Psoas muscle (tissue), 8 donors: Measurements from ENCODE around the gene PPP1R15B. TPM values are rescaled to one million over a fixed set of nuclear protein-coding genes. Genes with fewer than 3 reads are reported as not detected.

Experiments used
- ATAC-seq, 4 donors: fragments of 200-7000 bp; cut with Tn5 transposase; one replicate each; pipeline ENCODE4 v1.9.1; 2020; ENCODE audit warnings: moderate library complexity in 3 of 4, mild to moderate bottlenecking in 2 of 4
- DNase-seq, 2 donors: peaks; one replicate each; pipeline ENCODE4 v3.0.0-alpha.2; 2020
- H3K27ac ChIP-seq: fragments of 200-600 bp; one replicate; pipeline ENCODE4 v1.8.0; 2022
- H3K27me3 ChIP-seq, 3 donors: fragments of 200-600 bp in 1 of 3; one replicate each; pipeline versions ENCODE4 v1.6.1 to v1.8.0; 2013 to 2022; ENCODE audit warnings: low read length in 2 of 3, mild to moderate bottlenecking in 2 of 3, moderate library complexity in 1 of 3; ENCODE audit not compliant: insufficient read depth in 3 of 3
- H3K36me3 ChIP-seq, 2 donors: fragments of 200-600 bp in 1 of 2; one replicate each; pipeline versions ENCODE4 v1.6.1 to v1.8.0; 2013 to 2022; ENCODE audit warnings: low read depth in 1 of 2, mild to moderate bottlenecking in 1 of 2, moderate library complexity in 1 of 2; ENCODE audit not compliant: insufficient read depth in 1 of 2
- H3K4me1 ChIP-seq: fragments of 200-600 bp; one replicate; pipeline ENCODE4 v1.8.0; 2022
- H3K4me3 ChIP-seq: fragments of 200-600 bp; one replicate; pipeline ENCODE4 v1.8.0; 2022; ENCODE audit warnings: mild to moderate bottlenecking
- H3K9me3 ChIP-seq: fragments of 200-600 bp; one replicate; pipeline ENCODE4 v1.8.0; 2022
- whole genome bisulfite sequencing, 3 donors: extraction: QIAGEN DNeasy Blood & Tissue Kit; methylation state at CpG; one replicate each; pipeline versions ENCODE4 v1.1.6 to v1.1.7; 2013; 5-methylcytosine and 5-hydroxymethylcytosine counted together
- intact Hi-C, 2 donors: fragments of 100-400 bp; cut with DNase I; formaldehyde crosslinking; loops; one replicate each; pipeline versions ENCODE4 v1.11.0 to v1.14.2; 2022
- polyA plus RNA-seq, 3 donors: library from polyadenylated mRNA; stranded (reverse); fragments of 200-250 nt; gene quantifications; one replicate each; pipeline ENCODE4 v1.2.3, GENCODE V29; 2013
- total RNA-seq, 4 donors: library from RNA; stranded (reverse); fragmentation: NEBNext Ultra II Directional in 2 of 4; extraction: Animal tissue kit (Norgen Biotek cat#: 25700) in 2 of 4; gene quantifications; one replicate each; pipeline versions ENCODE4 v1.2.1 to v1.2.4, GENCODE V29; 2021 to 2023
- TF ChIP-seq, protein P1 (sequence below): fragments of 200-600 bp; IDR thresholded peaks from one replicate; pipeline ENCODE4 v1.8.0; 2022; ENCODE audit warnings: antibody characterized with exemption
- donor health status: healthy with polysubstance abuse.
- donor health status: DM: no; HTN: no; CAD: no; lungs with moderate emphysema.
- donor health status: Bipolar disorder and iron deficiency.
- donor health status: healthy.
- donor health status: DM: yes; HTN: yes; CAD: no.
- donor health status: DM: no; HTN: no; CAD: no.
- donor health status: DM: no; HTN: no; CAD: no.
- donor health status: DM: yes; HTN: yes; CAD: no.

PPP1R15B gene
- total and polyA plus RNA-seq, 7 donors, result 12.2 to 35.2 (median 19.3) TPM

DNA sequence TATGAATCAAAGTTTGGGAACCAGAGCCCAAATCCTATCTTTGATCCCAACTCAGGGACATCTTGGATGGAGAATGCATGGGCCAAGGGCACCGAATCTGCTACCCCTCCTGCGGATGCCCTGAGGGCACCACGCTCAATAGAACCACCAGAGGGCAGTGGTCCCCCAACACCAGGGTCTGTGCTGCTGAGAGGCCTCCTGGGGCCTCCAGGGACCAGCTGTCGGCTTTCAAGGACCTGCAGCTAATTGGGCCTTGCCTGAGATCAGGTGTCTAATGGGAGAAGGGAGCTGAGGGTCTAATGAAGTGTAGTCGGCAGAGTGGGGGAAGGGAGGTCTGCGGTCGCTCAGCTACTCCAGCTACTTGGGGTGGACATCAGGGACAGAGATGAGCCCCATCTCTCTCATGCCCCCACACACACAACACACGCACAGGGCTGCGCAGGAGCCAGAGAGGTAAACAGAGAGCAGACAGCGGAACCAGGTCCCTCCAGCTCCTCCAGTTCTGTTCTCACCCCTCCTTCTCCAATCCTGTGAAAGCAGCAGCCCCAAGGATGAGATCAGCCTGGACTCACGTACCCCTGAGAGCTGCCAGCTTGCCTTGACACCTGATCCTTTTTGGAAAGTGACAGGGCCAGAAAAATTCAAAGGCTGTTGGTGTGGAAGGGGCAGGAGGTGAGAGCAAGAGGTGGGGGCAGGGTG lies 34.9 kb upstream of the PPP1R15B start:
- peak overlapping the region; percentile 16 for H3K4me3 ChIP-seq
- TF ChIP-seq, protein P1, sequence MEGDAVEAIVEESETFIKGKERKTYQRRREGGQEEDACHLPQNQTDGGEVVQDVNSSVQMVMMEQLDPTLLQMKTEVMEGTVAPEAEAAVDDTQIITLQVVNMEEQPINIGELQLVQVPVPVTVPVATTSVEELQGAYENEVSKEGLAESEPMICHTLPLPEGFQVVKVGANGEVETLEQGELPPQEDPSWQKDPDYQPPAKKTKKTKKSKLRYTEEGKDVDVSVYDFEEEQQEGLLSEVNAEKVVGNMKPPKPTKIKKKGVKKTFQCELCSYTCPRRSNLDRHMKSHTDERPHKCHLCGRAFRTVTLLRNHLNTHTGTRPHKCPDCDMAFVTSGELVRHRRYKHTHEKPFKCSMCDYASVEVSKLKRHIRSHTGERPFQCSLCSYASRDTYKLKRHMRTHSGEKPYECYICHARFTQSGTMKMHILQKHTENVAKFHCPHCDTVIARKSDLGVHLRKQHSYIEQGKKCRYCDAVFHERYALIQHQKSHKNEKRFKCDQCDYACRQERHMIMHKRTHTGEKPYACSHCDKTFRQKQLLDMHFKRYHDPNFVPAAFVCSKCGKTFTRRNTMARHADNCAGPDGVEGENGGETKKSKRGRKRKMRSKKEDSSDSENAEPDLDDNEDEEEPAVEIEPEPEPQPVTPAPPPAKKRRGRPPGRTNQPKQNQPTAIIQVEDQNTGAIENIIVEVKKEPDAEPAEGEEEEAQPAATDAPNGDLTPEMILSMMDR, result peak; percentile 91
- no peaks in the 10 kb centered on the region for H3K9me3 ChIP-seq
- ATAC-seq (peak; percentile 68 to 84 (median 76)), DNase-seq (peak; percentile 75 to 89)
- WGBS, 3 donors, result 15 to 20% (median 18%) methylated on average over 11 of the region's 11 CpGs
- H3K27me3 ChIP-seq, result no peaks in the 10 kb centered on the region
- intact Hi-C loops, result loop anchor here (1.0 to 10.0 kb wide), 4 partner anchors 48 to 358 kb away; partner anchors contain the start of gene PIK3C2B (in 1 of the 2)
- H3K36me3 ChIP-seq, result peaks cover 6 to 65% of the 10 kb centered on the region in 2 donors
- peaks cover 71% of the 10 kb centered on the region for H3K4me1 ChIP-seq
- peak overlapping the region; percentile 66 for H3K27ac ChIP-seq

DNA sequence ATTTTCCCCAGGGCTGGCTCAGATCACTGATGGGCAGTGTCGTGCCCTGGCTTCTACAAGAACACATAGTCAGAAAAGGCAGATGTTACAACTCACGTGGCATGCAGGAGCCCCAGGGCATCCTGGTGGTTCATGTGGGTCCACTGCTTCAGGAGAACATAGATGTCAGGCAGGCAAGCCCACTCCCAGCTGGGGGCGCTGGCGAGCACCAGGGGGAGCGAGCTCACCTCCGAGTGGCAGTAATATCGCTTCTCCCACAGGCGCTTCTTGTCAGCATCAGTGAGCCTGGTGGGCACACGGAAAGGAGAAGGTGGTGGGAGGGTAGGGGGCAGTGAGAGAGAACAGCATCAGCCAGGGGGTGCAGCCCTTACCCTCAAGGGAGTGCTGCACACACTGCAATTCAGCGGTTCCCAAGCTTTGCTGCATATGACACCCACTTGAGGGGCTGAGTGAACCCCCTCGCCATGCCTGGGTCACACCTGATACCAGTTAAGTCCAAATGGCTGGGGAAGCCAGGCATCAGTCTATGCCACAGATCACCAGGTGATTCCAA lies 34.3 kb upstream of the PPP1R15B start:
- Histone ChIP-seq H3K27ac (peak overlapping the region; percentile 66), H3K36me3 (peaks cover 6 to 72% of the 10 kb centered on the region in 2 donors), H3K27me3 (no peaks in the 10 kb centered on the region), H3K4me1 (peaks cover 71% of the 10 kb centered on the region), H3K9me3 (no peaks in the 10 kb centered on the region), H3K4me3 (peak overlapping the region; percentile 16)
- DNase-seq (peak in 1 of 2 donors; percentile 75), ATAC-seq (peak in 1 of 4 donors; percentile 11)
- 45 to 51% (median 47%) methylated on average over 11 of the region's 11 CpGs for WGBS, 3 donors
- intact Hi-C loops, result loop anchor here (1.0 to 10.0 kb wide), 4 partner anchors 49 to 359 kb away; partner anchors contain the start of gene PIK3C2B (in 1 of the 2)
- TF ChIP-seq, protein P1, result no peak

DNA sequence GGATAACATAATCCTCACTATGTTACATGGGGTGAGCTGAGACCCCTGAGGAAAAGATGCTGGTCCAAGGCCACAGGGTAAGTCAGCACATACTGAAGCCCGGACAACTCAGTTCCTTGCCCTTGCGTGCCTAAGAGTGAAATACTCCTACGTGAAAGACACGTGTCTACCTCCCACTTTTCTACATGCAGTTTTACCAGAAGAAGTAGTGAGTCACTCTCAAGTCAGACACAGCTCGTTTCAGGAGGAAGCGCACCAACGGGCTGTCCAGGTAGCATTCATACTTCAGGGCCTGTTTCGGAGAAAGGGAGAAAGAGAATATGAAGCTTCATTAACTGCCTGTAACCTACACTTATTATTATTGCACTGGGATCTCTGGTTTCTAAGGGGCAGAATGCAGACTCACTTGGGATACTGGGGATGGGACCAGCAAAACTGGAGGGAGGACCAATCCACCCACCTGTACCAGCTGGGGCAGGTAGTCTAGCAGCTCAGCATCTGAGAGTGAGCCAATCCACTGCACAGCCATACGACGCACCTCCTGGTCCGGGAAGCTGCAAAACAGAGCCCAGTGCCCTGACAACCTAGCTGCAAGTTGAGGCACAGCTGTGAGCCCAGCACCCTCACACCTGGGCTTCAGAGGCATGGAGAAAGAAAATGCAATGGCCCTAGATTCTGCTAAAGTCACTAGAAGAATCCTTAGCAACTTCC lies 32.4 kb upstream of the PPP1R15B start:
- WGBS, 3 donors, result 76 to 82% (median 80%) methylated on average over 11 of the region's 11 CpGs
- ATAC-seq (no peak), DNase-seq (no peak)
- Histone ChIP-seq H3K27ac (peak overlapping the region; percentile 41), H3K27me3 (no peaks in the 10 kb centered on the region), H3K4me3 (no peak overlapping the region), H3K4me1 (peaks cover 67% of the 10 kb centered on the region), H3K9me3 (no peaks in the 10 kb centered on the region), H3K36me3 (peaks cover 6 to 87% of the 10 kb centered on the region in 2 donors)
- intact Hi-C loops, result loop anchor here in 1 of 2 donors (10.0 kb wide), 1 partner anchor 361 kb away; no protein-coding TSS in a partner anchor
- TF ChIP-seq, protein P1, result no peak

DNA sequence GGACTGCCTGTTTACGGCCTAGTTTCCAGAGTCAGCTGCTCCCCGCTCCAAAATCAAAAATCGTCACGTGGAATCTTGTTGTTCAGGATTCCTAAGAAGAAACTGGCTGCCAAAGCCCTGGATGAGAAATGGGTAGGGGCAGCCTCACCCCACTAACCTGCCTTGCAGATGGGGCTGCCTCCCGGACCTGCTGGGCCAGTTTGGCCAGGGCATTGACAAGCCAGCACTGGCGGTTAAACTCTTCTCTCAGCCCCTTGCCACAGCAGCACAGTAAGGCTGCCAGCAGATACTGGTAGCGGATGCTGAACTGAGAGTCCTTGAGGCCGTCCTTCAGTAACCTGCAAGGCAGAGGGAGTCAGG lies 31.6 kb upstream of the PPP1R15B start:
- Histone ChIP-seq H3K4me1 (peaks cover 66% of the 10 kb centered on the region), H3K27me3 (no peaks in the 10 kb centered on the region), H3K36me3 (peaks cover 6 to 92% of the 10 kb centered on the region in 2 donors), H3K9me3 (no peaks in the 10 kb centered on the region), H3K4me3 (no peak overlapping the region), H3K27ac (peak overlapping the region; percentile 41)
- 73 to 83% (median 77%) methylated on average over 8 of the region's 8 CpGs for WGBS, 3 donors
- no peak for ATAC-seq
- TF ChIP-seq, protein P1, result no peak
- intact Hi-C loops, result loop anchor here in 1 of 2 donors (10.0 kb wide), 1 partner anchor 362 kb away; no protein-coding TSS in a partner anchor
- no peak for DNase-seq
